HG03432 (cell line): Measurements from ENCODE around the gene CKS1B.

Experiments
- ATAC-seq: cut with Tn5 transposase; IDR thresholded peaks from one replicate; pipeline ENCODE4 v1.9.1; 2021; ENCODE audit warnings: mild to moderate bottlenecking, moderate library complexity; ENCODE audit not compliant: unreplicated experiment

The CKS1B gene

GRCh38 chr1:155000411-155000725 is 25.9 kb downstream of the CKS1B start:
- no peak for ATAC-seq

DNA sequence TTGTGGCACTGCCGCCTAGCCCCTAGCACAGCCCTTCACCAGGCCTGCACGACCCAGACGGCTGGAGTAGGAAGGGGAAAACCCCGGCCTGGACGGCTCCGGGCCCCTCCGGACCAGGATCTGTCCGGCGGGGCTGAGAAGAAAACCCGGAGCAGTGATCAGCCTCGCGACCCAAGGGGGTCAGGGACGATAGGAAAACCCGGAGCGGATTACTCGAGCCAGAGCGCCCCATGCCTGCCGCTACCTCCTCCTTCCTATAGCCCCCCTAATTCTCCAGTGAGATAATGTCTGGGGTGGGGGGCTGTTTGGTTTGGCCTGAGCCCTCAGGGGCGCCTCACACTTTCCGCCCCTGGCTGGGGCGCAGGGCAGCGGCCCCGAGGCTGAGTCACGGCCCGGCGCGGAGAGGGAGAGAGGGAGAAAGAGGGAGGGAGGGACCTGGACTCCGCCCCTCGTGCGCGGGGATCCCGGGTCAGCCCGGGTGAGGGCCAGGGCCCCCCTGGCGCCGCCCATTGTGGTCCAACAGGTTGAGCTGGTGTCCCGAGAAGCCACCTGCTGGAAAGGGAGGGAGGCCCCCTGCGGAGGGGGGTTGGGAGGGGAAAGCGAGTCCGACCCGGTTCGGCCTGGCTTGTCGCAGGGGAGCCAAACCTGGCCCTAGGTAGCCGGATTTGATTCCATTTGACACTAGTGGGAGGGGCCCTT is 26.4 kb downstream of the CKS1B start:
- ATAC-seq: peak; percentile 47

DNA sequence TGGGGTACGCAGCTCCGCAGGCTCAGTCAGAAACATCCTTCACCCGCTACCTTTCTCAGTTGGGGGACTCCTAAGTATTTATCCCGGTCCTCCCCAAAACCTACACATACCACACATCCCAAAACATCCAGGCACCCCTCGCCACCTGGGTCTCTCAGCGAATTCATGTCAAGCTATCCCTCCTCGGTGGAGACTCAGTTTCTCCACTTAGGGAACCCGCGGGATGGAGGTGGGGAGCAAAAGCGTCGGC is 26.9 kb downstream of the CKS1B start:
- peak; percentile 15 for ATAC-seq

- ATAC-seq: peak; percentile 57
Measured at GRCh38 chr1:155001675-155002463, 27.4 kb downstream of the CKS1B start.

DNA sequence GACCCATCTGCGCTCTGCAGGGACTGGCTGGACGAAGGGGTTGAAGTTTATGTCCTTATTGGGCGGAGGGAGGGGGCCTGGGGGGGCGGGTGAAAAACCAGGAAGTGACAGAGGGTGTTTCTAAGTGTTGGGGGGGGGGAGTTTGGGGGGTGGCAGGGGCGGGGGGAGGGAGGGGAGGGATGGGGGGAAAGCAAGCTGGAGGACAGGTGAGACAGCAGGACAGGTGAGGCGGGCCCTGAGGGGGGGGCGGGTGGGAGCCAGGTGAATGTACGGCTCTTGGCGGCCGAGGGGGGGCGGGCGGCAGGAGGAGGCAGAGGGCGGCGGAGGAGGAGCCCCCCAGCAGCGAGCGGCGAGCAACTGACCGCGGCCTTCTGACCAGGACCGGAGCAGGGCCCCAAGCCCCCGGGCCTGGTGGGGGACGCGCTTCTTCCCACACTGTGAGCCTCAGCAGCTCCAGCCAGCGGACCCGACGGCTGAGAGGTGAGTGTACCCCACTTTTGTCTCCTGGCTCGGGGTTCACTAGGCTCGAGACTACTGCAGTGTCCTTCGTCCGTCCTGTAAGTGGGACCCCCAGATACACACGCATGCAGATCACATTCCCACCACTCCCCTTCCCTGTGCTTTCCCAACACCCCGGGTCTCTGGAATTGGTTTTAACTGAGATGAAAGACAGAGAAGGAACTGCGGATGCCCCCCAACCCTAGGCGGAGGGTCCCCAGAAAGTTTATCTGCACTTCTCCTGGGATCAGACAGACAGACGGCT is 28.2 kb downstream of the CKS1B start, which contains the start of gene ZBTB7B:
Gene ZBTB7B, plus strand, starts transcription at position 339 of the 763 bp plus-strand sequence. CDS start 11,859 bp downstream, outside the sequence.
- peak; percentile 0 for ATAC-seq

GRCh38 chr1:155003227-155003765 is 28.8 kb downstream of the CKS1B start:
- ATAC-seq: no peak

DNA sequence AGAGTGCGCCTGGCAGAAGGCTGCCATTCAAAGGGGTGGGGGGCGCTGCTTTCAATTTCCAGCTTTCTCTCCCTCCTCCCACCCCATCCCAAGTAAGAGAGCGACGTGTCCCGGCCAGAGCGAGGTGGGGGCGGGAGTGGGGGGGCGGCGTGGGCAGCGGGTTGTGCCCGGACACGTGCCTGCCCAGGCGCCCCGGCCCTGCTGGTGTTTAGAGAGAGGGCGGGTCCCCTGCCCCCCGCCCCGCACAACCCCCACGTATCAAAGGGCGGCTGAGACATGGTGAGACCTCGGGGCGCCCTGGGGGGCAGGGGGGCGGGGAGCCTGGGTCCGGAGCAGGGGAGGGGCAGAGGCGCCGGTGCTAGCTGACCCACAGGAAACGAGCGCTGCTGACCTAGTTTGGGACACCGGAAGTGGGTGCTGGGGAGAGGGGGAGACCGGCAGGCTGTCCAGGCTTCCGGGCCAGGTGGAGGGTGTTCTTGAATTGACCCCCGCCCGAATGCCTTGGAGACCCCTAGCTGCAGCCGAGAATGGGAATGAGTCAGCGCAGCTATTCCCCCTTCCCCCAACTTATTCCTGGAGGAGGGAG is 29.4 kb downstream of the CKS1B start:
- ATAC-seq: no peak

DNA sequence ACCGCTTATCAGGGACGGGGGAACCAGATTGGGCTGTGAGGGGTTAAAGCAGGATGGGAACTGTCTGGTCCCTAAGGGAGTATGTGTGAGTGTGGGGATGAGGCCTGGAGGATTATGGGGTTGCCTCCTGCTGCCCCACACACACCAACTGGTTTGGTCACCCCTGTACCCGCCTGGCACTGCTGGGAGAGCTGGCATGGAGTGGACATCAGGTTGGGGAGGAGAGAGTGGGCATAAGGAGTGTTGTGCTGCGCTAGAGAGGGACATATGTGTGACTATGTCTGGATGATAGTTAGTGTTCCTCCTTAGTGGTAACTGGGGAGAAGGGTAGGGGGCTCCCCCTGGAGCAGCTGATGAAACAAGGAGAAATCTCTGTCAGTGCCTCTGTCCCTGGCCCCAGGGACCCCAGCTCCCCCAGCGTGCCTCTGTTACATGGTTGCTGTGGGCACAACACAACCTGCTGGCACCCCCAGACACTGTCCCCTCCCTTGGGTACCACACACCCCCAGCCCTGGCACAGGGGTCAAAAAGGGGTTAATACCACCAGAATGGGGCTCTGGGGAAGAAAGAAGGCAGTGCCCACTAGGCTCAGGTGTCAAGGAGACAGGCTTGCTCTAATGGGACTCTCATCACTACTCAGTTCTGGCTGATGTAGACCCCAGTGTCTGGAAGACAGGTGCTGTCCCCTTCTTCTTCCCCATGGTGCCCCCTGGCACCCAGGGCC is 30.0 kb downstream of the CKS1B start:
- no peak for ATAC-seq

GRCh38 chr1:155005076-155006011 is 30.9 kb downstream of the CKS1B start:
- ATAC-seq: no peak

GRCh38 chr1:155006601-155007101 is 32.2 kb downstream of the CKS1B start:
- no peak for ATAC-seq

DNA sequence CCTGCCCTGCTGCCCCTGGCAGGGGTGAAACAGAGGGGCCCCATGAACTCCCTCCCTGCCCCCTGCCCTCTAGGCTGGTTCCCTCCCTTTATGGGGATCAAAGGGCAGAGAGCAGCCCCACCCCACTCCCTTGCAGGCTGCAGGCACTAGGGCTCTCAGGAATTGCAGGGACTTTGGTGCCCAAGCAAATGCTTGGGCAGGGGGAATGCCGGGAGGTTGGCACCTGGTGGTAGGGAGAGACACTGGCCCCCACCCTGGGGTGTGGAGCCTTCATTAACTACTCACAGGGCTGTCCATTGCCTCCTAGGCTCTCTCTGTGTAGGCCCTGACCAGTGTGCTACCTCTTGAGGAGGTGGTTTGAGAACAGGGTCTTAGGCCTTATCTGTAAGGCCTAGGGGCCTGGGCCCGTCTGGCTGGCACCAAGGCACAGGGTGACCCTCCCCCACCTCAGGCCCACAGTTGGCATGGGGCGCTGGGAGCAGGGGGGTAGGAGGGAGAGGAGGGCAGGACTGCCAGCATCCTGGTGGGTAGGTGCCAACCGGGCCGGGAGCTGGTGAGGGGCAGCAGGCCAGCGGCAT is 32.9 kb downstream of the CKS1B start:
- no peak for ATAC-seq

- ATAC-seq: no peak
Measured at GRCh38 chr1:155008015-155008941, 33.8 kb downstream of the CKS1B start.

DNA sequence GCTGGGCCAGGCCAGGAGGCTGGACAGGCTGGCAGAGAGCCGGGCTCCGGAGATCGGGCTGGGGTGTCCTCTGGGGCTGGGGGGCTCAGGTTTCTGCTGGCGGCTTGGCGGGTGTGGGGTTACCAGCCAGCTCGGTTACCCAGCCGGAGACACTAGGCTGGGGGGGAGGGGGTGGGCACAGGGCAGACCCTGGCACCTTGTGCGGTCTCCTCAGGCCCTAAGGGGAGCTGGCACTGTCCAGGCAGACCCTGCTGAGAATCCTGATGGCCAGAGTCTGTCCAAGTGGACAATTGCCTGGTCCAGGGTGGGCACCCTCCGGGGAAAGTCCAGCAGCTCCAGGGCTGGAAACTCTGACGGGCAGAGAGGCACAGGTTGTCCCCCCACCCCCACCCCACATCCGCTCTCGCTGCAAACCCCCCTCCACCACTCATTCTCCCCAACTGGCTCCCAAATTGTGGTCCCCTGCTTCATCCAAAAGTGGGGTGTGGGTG is 34.8 kb downstream of the CKS1B start:
- ATAC-seq: no peak

DNA sequence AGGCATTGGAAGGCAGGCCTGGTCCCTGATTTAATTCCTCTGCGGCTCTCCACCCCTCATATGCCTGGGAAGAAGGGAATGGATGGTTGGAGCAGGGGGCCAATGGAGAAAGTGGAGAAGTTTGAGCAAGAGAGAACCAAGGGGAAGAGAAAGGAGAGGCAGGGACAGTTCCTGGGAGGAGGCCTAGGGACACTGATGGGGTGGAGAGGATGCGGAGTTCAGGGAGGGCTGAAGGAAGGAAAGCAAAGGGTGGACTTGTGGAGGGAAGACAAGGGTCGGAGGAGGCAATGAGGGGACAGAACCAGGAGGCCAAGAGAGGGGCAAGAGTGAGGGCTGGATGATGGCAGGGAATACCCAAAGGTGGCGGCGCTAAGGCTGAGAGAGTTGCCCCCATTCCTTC is 35.3 kb downstream of the CKS1B start:
- ATAC-seq: no peak

DNA sequence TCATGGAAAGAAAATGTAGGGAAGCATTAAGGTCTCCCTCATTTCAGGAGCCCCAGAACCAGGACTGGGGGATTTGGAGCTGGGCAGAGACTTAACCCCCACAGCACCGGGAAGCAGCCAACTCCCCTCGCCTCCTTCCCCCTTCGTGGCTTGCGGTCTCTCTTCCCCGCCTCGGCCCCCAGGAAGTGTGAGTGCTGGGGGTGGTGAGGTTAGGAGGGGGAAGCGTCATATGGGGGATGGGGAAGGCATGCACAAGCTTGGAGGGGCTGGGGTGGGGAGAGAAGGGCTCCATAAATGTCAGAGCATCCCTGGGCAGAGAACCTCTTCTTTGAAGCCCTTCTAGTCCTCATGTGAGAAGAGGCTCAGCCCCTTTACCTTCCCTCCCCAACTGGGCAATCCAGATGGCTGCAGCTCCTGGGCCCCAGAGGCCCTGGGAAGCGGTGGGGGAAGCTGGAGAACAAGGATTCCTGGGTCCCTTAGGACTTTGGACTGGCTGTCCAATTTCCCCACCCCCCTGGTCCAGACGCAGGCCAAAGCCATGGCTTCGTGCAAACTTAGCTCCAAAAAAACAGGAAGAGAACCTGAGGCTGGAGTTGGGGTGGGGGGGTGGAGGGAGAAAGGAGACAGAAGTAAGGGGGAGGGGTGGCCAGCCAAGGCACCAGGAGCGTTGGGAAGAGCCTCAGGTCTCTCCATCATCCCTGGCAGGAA is 35.9 kb downstream of the CKS1B start:
- ATAC-seq: no peak

DNA sequence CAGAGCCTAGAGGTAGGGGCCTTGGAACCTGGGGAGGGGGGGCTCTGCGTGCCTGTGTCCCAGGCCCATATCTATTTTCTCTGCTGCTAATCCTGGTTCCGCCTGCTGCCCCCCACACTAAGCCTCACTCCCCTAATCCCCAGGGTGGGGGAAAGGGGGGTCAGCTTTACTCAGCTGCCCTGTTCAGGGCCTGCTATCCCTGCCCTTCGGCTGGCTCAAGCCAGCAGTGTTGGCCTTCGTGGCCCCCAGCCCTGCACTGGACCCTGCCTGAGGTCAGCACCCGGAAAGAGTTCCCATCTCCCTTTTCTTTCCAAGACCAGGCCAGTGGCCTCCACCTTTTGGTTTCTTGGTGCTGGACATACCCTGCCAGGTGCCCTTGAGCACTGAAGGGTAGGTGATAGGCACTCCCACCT is 36.5 kb downstream of the CKS1B start:
- no peak for ATAC-seq

DNA sequence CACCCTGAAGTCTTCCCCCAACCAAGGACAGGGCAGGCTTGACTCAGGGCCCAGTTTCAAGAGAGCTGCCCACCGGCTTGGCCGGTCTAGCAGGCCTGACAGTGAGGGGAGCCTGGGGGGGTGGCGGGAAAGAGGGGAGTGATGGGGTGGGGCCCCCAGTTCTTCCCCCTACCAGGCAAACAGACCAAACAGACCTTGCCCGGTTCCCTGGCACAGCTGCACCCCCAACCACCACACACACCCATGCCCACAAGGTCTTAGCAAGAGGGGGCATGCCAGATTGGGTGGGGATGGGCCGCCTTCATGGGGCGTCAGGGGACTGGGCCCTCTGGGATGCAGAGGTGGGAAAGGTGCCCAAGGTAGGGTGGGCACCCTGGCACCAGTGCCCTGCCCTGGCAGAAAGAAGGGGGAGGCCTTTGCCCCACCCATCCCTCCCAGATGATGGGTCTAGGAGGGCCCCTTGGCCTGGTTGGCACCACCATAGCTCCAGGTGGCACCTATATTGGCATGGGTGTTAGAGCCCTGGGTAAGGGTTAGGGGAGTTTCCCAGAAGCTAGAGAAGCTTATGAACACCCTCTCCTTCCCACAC is 37.0 kb downstream of the CKS1B start:
- no peak for ATAC-seq
